GM18909 (cell line): ENCODE results near the gene NEU4.

Experiments used
- ATAC-seq: cut with Tn5 transposase; IDR thresholded peaks from one replicate; pipeline ENCODE4 v1.9.1; 2021; ENCODE audit warnings: mild to moderate bottlenecking; ENCODE audit not compliant: unreplicated experiment, poor library complexity

Gene NEU4

DNA sequence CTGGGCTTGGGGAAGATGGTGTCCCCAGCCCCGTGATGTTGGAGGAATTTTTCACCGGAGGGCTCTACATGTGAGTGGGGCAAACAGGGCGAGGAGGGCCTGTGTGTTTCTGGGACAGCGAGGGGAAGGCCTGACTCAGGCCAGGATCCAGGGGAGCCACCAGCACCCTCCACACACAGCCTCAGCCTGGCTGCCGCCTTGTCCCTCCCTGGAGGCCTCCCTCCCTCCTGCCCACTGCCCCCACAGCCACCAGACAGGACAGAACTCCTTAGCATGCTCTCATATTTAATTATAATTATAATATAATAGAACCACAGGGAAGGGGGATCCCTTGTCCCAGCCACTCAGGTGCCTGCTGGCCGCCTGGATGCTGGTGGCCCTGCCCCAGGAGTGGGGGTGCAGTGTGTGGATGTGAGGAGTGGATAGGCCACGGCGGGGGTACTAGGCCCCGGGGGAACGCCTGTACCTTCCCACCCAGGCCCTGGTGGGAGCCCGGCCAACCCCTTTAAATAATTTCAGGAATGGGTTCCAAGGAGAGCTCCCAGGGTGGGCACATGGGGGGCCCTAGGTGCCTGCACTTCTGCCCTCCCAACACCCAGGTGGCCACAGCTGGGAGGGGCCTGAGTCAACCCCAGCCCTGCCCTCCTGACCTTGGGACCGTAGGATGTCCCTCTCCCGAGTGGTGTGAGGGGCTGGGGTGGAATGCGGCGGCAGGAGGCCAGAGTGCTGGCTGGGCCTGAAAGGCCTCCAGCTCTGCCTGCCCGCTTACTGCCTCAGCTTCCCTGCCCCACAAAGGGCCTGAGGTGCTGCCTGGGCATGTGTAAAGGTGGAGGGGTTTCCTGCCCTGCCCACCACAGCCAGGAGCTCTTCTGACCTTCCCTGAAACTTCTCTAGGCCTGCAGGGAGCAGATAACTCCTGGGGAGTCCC, 40.9 kb downstream of the NEU4 start:
- no peak for ATAC-seq

DNA sequence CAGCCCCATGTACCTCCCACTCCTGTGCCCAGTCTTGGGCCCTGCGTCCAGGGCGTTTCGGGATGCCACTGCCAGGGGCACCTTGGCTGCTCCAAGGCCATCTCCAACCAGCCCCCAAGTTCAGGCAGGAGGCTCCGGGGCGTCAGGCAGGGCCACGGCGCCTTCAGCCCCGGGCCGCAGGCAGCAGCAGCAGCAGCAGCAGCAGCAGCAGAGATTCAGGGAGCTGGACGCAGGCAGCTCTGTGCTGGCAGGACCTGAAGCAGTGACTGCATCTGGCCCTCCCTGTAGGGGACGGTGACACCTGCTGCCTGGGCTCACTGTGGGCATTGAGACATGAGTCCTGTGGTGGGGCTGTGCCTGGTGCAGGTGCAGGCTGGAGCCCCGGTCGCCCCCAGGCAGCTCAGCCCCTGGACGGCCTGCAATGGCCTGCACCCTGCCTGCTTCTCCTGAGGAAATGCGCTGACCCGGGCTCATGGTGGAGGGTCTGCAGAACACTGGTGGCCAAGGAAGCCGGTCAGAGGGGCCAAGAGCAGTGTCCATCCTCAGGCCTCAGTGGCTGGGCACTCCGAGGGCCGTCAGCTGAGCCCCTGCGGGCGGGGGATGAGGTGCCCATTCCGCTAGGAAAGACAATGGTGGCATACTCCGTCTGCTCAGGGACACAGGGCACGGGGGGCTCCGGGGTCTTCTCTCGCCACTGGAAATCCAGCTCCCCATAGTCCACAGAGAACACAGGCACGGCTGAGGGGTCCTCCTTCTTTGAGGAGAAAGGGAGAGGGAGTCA, 41.7 kb downstream of the NEU4 start:
- no peak for ATAC-seq

DNA sequence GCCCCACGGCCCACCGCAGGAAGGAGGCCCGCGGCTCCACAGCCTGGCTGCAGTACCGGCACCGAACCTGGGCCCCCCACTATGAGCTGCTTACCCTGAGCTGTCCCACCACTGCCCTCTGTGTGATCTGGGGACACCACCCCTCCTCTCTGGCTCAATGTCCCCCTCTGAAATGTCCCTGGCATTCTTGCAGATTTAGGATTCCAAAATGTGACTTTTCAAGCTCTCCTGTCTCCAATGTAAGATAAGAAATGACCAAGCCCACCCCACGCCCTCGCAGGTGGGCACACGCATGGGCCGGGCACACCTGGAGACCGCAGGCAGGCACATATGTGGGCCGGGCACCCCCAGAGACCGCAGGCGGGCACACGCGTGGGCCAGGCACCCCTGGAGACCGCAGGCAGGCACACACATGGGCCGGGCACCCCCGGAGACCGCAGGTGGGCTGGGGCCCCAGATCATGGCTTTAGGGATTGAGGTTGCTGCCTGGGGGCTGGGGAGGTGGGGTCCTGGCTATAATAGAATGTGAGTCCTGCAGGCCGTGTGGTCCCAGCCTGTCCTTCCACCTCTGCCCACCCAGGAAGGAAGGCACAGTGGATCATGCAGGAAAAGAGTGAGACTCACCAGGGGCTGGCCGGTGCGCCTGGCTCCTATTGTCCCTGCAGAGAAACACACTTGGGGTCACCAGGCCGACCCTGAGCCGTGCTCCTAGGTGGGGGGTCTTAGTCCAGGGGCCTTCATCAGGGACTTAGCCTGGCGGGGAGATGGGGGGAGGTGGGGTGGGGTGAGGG, 42.5 kb downstream of the NEU4 start:
- no peak for ATAC-seq

DNA sequence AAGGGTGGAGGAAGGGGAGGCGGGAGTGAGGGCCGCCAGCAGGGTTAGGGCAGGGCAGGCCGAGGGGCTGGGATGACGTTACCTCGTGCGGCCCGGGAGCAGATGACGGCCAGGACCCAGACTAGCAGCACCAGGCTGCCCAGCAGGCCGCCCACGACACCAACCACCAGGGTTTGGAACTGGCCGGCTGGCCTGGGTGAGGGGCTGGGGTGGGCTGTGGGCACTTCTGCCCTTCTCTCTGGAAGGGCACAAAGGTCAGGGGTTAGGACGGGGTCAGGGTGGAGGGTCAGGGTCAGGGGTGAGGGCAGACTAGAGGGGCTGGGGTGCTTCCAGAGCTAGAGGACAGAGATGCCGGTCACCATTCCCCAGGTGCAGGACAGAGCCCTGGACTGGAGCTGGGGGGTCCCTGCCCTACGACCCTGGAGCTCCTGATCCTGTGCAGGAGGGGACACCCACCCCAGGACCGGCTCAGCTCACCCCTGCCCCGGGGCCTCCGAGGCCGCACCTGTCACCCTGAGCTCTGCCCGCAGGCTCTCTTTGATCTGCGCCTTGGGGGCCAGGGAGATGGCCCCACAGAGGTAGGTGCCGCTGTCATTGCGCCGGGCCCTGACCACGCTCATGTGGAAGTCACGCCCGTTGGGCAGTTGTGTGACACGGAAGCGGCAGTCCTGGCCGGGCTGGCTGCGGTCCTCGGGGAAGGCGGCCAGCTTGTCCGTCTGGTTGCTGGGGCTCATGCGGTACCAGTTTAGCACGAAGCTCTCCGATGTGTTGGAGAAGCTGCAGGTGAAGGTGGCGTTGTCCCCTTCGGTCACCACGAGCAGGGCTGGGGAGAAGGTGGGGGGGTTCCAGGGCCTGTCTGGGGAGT, 43.4 kb downstream of the NEU4 start:
- ATAC-seq: no peak

DNA sequence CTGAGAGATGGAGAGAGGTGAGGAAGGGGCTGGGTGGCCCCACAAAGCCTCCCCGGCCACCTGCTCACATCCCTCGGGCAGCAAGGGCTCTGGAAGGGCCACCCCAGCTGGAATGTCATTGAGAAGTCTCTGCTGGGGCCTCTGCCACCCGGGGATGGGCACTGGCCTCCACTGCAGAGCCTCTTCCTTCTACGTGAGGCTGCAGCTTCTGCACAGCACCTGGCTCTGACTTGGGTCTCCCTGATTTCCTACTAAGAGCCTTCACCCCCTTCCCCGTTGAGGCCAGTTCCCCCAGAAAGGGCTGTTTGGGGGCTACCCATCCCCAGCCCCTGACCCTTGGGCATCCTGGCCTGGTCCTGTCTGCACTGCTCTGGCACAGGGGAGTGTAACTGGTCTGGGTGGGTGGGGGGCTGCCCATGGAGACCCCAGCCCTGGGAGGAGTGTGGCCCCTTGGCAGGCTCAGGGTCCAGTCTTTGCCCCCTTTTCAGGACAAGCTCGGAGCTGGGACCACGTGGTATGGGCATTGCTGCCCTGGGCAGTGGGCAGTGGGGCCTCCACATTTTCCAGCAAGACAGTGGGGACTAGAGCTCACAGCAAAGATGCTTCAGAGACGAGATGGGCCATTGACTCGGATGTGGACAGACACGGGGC, 44.1 kb downstream of the NEU4 start:
- ATAC-seq: no peak

DNA sequence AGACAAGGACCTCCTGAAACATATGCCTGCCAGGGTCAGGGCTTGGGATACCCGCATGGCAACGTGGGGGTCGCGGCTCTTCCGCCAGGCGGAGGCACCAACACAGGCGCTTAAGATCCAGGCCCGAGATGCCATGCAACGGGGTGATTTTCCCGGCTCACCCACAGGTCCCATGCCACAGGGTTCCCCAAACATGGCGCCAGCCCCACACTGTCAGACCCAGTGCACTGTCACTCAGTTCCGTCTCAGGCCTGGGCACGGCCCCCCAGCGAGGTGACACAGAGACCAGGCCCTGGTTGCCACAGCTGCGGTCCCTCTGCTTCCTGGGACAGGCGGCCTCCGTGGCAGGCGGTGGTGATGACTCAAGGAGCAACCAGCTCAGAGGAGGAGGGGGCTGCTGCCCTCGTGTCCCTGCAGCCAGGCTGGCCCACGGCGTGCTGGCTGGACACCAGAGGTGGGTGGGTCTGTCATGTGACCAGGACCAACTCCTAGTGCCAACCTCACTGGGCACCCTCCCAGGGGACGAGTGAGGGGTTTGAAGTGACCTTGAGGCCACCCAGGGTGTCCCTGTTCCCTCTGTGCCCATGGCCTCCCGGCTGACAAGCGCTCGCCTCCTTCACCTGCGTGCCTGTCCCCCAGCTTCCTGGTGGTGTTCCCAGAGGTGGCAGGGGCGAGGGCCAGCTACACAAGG, 44.8 kb downstream of the NEU4 start:
- ATAC-seq: no peak

DNA sequence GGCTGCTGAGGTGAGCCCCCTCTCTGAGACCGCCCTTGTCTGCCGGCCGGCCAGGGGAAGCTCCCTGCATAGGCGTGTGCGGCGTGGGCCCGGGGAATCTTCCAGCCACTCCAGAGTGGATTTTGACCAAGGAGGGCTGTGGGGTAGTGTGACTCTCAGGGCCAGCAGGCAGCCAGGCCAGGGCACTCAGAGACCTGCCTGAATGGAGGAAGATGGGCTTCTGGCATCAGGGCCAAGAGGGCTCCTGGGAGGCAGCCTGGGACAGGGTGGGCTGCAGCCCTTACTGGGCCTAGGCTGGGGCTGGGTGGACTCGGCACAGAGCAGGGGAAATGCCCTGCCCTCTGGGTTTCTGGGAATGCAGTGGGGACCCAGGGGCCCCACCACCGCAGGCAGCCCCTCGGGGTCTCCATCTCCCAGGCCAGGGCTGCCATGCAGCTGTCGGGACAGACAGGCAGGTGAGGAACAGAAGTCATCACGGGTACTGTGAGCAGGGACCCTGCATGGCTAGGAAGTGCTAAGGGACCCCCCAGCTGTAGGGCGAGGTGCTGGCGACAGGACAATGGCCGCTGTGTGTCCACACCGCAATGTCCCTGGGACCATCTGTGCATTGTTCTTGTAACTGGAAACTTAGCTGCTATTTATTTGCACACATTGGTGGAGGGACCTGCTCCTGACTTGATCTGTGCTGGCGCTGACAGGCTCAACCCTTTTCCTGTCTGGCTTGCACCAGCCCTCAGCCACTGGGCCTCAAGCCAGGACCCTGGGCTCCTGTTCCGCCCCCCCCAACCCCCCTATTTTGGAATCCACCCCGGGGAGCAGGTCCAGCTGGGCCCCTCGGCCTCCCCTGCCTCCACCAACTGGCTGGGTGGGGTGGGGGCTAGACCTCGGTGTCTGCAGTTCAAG, 45.6 kb downstream of the NEU4 start:
- no peak for ATAC-seq

DNA sequence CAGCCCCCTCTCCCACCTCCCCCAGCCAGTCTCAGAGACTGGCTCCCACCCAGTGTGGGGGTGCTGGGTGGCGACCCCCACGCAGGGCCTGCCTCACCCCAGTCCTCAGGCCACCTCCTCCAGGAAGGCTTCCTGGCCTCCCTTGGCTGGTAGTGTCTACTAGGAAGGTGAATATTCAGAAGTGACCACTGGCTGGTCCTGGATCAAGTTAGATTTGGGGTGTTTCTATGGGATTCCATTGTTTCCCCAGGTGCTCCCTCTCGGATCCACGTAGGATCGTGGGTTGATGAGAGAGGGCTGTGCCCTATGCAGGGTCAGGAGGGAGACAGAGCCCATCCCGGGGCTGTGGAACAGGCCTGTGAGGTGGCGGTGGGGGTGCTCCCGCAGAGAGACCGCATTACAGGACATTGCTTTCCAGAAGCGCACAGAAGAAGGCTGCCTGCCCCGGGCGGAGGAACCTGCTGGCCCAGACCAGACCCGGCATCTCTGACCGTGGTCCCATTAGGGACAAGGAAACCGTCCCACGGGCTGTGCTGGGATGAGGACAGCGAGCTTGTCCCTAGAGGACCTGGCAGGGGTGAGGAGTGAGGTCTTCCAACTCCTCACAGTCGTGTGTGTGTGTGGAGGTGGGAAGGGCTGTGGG, 46.4 kb downstream of the NEU4 start:
- ATAC-seq: no peak

DNA sequence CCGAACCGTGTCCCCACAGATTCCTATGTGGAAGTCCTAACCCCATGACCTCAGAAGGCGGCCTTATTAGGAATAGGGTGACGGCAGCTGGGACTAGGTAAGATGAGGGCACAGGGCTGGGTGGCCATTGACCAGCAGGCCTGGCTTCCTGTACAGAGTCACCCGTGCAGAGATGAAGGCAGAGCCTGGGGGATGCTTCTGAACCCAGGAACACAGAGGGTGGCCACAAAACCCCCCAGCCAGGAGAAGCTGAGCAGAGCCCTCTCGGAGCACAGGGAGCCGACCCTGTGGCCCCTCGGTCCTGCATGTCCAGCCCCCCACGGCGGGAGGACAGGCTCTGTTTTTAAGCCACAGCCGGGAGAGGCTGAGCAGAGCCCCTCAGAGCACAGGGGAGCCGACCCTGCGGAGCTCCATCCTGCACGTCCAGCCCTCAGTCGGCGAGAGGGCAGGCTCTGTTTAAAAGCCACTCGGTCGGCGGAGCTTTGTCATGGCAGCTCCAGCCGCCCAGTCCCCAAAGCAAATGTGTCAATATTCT, 47.0 kb downstream of the NEU4 start:
- no peak for ATAC-seq

DNA sequence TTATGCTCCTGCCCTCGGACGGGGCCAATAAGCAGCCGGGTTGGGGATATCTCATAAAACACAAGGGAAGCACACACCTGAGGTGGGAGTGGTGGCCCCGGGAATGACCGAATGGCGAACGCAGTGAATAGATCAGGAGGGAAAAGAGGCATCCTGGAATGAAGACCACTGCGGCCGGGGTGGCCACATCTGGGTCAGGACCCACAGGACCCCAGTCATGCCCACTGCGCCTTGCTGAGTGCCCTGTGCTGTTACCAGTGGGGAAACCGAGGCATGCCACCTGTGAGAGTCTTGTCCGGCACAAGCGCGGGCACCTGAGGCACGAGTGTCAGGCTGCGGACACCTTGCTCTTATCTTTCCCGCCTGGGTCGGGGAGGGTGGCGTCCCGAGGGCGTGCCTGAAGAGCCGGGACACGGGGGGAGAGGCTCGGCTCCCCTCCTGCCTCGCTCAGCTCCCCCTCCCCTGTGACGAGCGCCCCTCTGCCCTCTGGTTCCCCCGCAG, 48.1 kb downstream of the NEU4 start:
- no peak for ATAC-seq

DNA sequence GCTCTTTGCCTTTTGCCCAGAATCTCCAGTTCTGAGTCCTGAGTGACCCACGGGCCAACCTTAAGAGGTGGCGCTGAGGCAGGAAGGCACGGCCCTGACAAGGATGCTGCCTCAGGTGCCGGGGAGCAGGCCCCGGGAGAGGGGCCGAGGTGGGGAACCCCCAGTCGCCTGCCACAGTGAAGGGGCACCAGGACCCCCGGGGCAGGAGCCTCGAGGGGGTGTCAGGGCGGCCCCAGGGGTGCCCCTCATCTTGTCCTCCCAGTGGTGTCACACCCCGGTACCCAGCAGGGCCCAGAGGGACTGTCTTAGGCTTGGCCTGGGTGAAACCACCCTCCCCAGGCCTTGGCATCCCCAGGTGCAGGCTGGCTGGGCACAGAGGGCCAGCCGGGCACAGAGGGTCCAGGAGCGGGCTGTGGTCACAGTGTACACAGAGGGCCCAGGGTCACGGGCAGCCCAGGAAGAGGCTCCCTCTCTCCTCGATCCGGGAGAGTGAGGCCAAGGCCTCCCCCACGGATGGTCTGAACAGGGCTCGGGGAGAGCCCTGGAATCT, 48.7 kb downstream of the NEU4 start:
- ATAC-seq: no peak

DNA sequence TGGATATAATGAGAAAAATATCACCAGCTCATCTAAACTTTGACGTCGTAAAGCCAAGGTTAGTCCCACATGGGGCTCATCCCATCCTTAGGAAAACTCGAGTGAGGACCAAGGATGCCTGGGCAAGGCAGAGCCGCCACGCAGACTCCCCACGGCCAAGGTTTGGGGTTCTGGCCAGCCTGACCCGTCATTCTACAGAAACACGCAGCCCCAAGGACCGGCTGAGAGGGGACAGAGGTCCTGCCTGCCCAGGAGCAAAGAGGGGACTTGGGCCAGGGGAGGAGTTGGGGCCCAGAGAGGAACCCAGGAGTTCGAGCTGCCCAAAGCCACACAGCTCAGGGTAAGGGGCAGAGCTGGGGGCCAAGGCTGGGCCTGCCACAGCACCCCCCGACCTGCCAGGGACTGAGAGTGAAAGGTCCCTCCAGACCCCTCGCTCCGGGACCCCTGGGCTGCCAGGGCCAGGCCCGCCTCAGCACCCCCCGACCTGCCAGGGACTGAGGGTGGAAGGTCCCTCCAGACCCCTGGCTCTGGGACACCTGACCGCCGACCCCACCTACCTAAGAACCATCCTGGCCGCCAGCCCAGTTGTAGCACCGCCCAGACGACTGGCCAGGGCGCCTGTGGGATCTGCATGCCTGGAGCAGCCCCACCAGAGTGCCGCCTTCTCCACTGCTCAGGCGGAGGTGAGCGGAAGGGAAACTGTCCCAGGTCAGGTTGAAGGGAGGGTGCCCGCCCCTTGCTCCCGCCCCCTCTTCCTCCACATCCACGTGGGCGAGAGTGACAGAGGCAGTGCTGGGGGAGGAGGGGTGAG, 49.4 kb downstream of the NEU4 start, which contains the start of gene PDCD1:
Gene PDCD1, minus strand, starts transcription at position 689 of the 811 bp plus-strand sequence. Its CDS starts 56 bp downstream, at position 633.
- no peak for ATAC-seq

DNA sequence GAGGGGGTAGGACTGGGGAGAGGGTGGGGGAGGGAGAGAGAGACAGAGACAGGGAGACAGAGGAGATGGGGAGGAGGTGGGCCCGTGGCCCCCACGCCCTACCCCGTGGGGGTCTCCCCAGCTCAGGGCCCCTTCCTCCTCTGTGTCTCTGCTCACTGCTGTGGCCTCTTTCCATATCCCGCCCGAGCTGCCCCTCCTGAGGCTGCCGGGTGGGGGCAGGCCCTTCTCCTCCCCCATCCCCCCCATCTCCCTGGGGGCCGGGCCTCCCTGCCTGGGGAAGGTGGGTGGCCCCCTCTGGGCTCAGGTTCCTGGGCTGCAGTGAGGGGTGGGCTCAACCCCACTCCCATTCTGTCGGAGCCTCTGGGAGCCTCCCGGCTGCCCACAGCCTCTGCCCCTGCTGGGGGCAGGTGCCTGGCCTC, 50.0 kb downstream of the NEU4 start:
- ATAC-seq: no peak

DNA sequence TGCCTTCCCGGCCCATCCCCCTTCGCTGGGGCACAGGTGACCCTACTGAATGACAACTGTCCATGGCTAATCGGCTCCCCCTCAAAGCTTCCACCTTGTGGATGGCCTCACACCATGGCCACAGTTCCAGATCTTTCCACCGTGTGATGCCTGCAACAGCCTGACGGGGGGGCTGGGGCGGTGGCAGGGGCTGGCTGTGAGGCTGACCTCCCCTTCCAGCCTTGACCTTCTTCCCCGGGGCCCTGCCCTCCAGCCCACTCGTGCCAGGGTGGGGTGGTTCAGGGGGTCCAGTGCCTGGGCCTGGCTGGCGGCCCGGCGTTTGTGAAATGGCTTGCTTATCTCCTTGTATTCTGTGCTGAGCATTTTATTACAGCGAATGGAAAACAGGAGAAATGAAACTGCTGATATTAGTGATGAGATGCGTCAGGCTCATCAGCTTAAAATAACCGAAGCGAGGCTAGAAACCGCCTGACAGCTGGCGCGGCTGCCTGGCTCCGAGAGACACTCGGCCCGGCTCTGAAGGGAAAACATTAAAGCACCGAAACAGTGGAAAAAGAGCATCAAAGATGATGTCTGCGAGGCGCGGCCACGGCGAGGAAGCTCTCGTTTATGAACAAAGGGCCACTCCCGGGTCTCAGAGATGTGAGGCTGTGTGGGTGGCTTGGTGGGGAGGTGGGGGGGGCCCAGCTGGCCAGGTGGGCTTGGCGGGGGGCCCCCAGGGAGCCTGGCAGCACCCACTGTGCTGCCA, 50.6 kb downstream of the NEU4 start:
- no peak for ATAC-seq
